K562 (cell line): ENCODE results near the gene LEPR. TPM values are rescaled to one million over a fixed set of nuclear protein-coding genes. Genes with fewer than 3 reads are reported as not detected.

Experiments
- ATAC-seq: fragments of 200-7000 bp; cut with Tn5 transposase; 3 replicates; pipeline ENCODE4 v1.9.1; 2020; ENCODE audit warnings: moderate library complexity
- BruUV-seq: library from RNA; stranded (reverse); fragments of 400-500 nt; replicated peaks from 2 replicates; lab custom pipeline; 2021; lab: Mats Ljungman, UMichigan
- CTCF ChIA-PET: fragments of 300-600 bp; formaldehyde crosslinking; extraction: SDS; loops from one replicate; lab custom pipeline; 2021; ENCODE audit warnings: low intra/inter-chr PET ratio; lab: Yijun Ruan, JAX
- POLR2A ChIA-PET: fragments of 300-600, 350-650 bp; sonication (Branson Sonifier 250); formaldehyde crosslinking; extraction: SDS; loops from one replicate; lab custom pipeline; 2021; ENCODE audit warnings: antibody characterized with exemption, inconsistent platforms; lab: Yijun Ruan, JAX
- DNase-seq, 4 experiments: peaks; one replicate each; pipeline versions ENCODE4 v3.0.0 to v3.0.0-alpha.2; 2011 to 2018; ENCODE audit warnings: low spot score in 3 of 4, mixed read lengths in 3 of 4; ENCODE audit errors: extremely low read depth in 1 of 4
- FAIRE-seq: peaks from 2 replicates; lab custom pipeline; 2011; peaks lifted over from hg19 to GRCh38; lab: Jason Lieb, UNC
- H2AFZ ChIP-seq: 2 replicates; pipeline ENCODE4 v1.6.0; 2011; ENCODE audit warnings: low read depth, low read length, control low read depth, inconsistent platforms
- H3K27ac ChIP-seq: fragments of 200-600 bp; 3 replicates; pipeline ENCODE4 v1.8.0; 2011; ENCODE audit warnings: low read depth, mild to moderate bottlenecking, control low read depth, inconsistent platforms, low read length, moderate library complexity, mixed read lengths; ENCODE audit errors: extremely low read depth
- H3K27me3 ChIP-seq, 2 experiments: fragments of 300-600 bp in 1 of 2; 2 replicates in 1 of 2; 3 replicates in 1 of 2; pipeline versions ENCODE4 v1.6.0 to v1.8.0; 2011; ENCODE audit warnings: inconsistent platforms in 2 of 2, low read length in 2 of 2, mild to moderate bottlenecking in 1 of 2, mixed read lengths in 1 of 2, moderate library complexity in 1 of 2; ENCODE audit not compliant: control insufficient read depth in 2 of 2, insufficient read depth in 2 of 2
- H3K36me3 ChIP-seq: fragments of 300-600 bp; 3 replicates; pipeline ENCODE4 v1.8.0; 2011; ENCODE audit warnings: mild to moderate bottlenecking, low read length, inconsistent platforms; ENCODE audit not compliant: control insufficient read depth, insufficient read depth
- H3K4me1 ChIP-seq, 2 experiments: fragments of 200-600 bp in 1 of 2; replicated peaks in 1 of 2; 2 replicates in 1 of 2; 3 replicates in 1 of 2; pipeline versions ENCODE4 v1.5.1 to v1.8.0; 2011; ENCODE audit warnings: inconsistent platforms in 2 of 2, low read length in 2 of 2, mild to moderate bottlenecking in 1 of 2, mixed read lengths in 1 of 2, moderate library complexity in 1 of 2; ENCODE audit not compliant: control insufficient read depth in 2 of 2, insufficient read depth in 2 of 2
- H3K4me2 ChIP-seq: 2 replicates; pipeline ENCODE4 v1.6.1; 2011; ENCODE audit warnings: low read length, control low read depth, inconsistent platforms, mixed read lengths; ENCODE audit not compliant: insufficient read depth
- H3K4me3 ChIP-seq: fragments of 200-600 bp; sonication (generic), shearing (Covaris generic); 2 replicates; pipeline ENCODE4 v1.5.1; 2016; ENCODE audit warnings: control low read depth, inconsistent platforms
- H3K79me2 ChIP-seq: fragments of 200-600 bp; 3 replicates; pipeline ENCODE4 v1.8.0; 2011; ENCODE audit warnings: low read length, inconsistent platforms; ENCODE audit not compliant: control insufficient read depth, insufficient read depth
- H3K9ac ChIP-seq, 2 experiments: 2 replicates each; pipeline versions ENCODE4 v1.6.0 to v1.6.1; 2011; ENCODE audit warnings: low read depth in 2 of 2, low read length in 2 of 2, control low read depth in 1 of 2, inconsistent platforms in 1 of 2, mild to moderate bottlenecking in 1 of 2, mixed read lengths in 1 of 2; ENCODE audit not compliant: insufficient read depth in 1 of 2
- H3K9me1 ChIP-seq: one replicate; pipeline ENCODE4 v1.6.0; 2011; ENCODE audit warnings: inconsistent platforms, mild to moderate bottlenecking, low read length, moderate library complexity; ENCODE audit not compliant: control insufficient read depth, insufficient read depth
- H3K9me3 ChIP-seq: replicated peaks from 2 replicates; pipeline ENCODE4 v1.5.1; 2011; ENCODE audit warnings: low read depth, low read length, inconsistent platforms; ENCODE audit not compliant: control insufficient read depth, insufficient read depth
- H4K20me1 ChIP-seq: replicated peaks from 2 replicates; pipeline ENCODE4 v1.6.1; 2011; ENCODE audit warnings: low read length, inconsistent platforms, mixed read lengths; ENCODE audit not compliant: control insufficient read depth, insufficient read depth
- C11orf30 ChIP-seq: fragments of 450-650 bp; IDR thresholded peaks from 2 replicates; pipeline ENCODE4 v1.6.1; 2016; ENCODE audit warnings: low read depth, mild to moderate bottlenecking
- EZH2 ChIP-seq: IDR thresholded peaks from 2 replicates; pipeline ENCODE4 v1.6.1; 2012; ENCODE audit warnings: low read depth, mild to moderate bottlenecking, inconsistent platforms, low read length, borderline replicate concordance
- POLR2G ChIP-seq: fragments of 200-400 bp; formaldehyde crosslinking; IDR thresholded peaks from 2 replicates; pipeline ENCODE4 v1.6.1; 2017; ENCODE audit warnings: low read depth, mild to moderate bottlenecking, antibody characterized with exemption, low read length, moderate library complexity
- RBM17 ChIP-seq: fragments of 200-400 bp; formaldehyde crosslinking; IDR thresholded peaks from 2 replicates; pipeline ENCODE4 v1.6.1; 2017; ENCODE audit warnings: low read depth, mild to moderate bottlenecking, low read length, borderline replicate concordance
- ZNF316 ChIP-seq: fragments of 450-650 bp; IDR thresholded peaks from 2 replicates; pipeline ENCODE4 v1.6.1; 2016
- WGBS: fragments of 100-300 bp; shearing (Covaris generic); methylation state at CpG from one replicate; pipeline ENCODE4 v1.1.6; 2016; ENCODE audit warnings: low coverage, mixed read lengths; ENCODE audit not compliant: insufficient coverage; ENCODE audit errors: missing lambda C conversion rate; 5-methylcytosine and 5-hydroxymethylcytosine counted together
- in situ Hi-C: fragments of 300-500 bp; cut with MboI; formaldehyde crosslinking; loops from 4 replicates; pipeline ENCODE4 v1.15.0; 2018; ENCODE audit warnings: inconsistent platforms, mixed read lengths
- intact Hi-C: fragments of 100-400 bp; cut with micrococcal nuclease; formaldehyde crosslinking; loops from 2 replicates; pipeline ENCODE4 v1.14.2; 2022
- polyA plus RNA-seq, 8 experiments: library from polyadenylated mRNA; depleted of rRNA in 4 of 8; stranded (reverse) in 5 of 8; unstranded in 3 of 8; fragments of >200 nt; fragmentation: Nextera tagmentation in 2 of 8; fragmentation: Illumina TruSeq in 1 of 8; extraction: Ambion mirVana in 2 of 8; extraction: Trizol in 1 of 8; gene quantifications; 2 replicates each; pipeline versions ENCODE4 v1.2.1 to v1.2.3, GENCODE V29; 2011 to 2014; ENCODE audit warnings: inconsistent platforms in 1 of 8, missing spikeins in 1 of 8
- total RNA-seq, 7 experiments: library from RNA; depleted of rRNA in 6 of 7; stranded (reverse); fragments of >200 nt in 6 of 7; fragmentation: Illumina TruSeq in 2 of 7; extraction: Trizol in 2 of 7; gene quantifications; 2 replicates each; pipeline versions ENCODE4 v1.2.1 to v1.2.3, GENCODE V29; 2011 to 2021; ENCODE audit warnings: low replicate concordance in 1 of 7

The LEPR gene
- total and polyA plus RNA-seq, 9 of the 15 experiments (the other 6 are each of a cell fraction or from before 2014, with no cell fraction given), result 12.2 to 111 (median 43.1) TPM

DNA sequence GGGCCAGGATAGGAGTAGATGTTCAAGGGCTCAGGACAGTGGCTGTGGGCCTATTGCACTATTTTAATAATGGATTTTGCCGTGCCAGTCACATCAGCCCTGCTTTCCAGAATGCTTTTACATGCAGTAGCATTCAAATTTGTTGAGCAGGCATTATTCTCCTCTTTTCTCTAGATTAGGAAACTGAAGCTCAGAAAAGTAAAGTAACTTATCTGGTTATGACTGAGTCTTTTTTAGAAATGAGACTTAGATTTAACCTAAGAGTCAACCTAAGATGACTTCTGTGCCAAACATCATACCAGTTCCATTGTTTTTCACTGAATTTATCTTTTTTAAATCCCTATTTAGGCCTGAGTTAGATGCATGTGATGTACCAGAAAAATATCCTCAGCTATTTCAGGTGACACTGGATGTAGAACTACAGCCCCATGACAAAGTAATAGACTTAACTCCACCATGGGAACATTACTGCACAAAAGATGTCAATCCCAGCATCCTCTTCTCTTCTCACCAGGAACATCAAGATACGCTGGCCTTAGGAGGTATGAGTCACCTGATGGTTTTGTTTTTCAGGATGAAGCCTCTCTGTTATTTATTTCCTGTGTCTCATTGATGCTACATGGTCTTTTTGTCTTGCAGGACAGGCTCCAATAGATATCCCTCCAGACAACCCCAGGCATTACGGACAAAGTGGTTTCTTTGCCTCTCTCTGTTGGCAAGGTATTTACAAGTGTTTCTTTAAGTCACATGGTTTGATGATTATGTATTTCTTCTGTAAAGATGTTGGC is 31.4 kb upstream of the LEPR start:
- no peak overlapping the region for H2AFZ ChIP-seq
- in situ Hi-C loops (no loop called here), intact Hi-C loops (no loop called here)
- H3K4me2 ChIP-seq, result no peak overlapping the region
- ATAC-seq (no peak), FAIRE-seq (no peak), DNase-seq (no peak)
- TF ChIP-seq C11orf30 (peak; percentile 21; the same call in 1 of the 2 replicates), EZH2 (no peak), ZNF316 (peak; percentile 49; the same call in 1 of the 2 replicates)
- H3K9me3 ChIP-seq, result no peaks in the 10 kb centered on the region
- no peaks in the 10 kb centered on the region for H3K9me1 ChIP-seq
- H3K27me3 ChIP-seq, result no peaks in the 10 kb centered on the region
- ChIA-PET POLR2A (interaction anchor here (1.1 kb wide), 1 partner anchor 30 kb away, joined by 4 read pairs; no protein-coding TSS in a partner anchor), CTCF (no interaction called here)
- no TSS peak for BruUV-seq
- WGBS, result 92% methylated on average over 3 of the region's 3 CpGs
- no peaks in the 10 kb centered on the region for H3K4me1 ChIP-seq
- no peak overlapping the region for H3K9ac ChIP-seq
- no peaks in the 10 kb centered on the region; the same call in 2 of the 3 replicates for H3K79me2 ChIP-seq
- peaks cover 99% of the 10 kb centered on the region for H3K36me3 ChIP-seq
- no peak overlapping the region for H3K4me3 ChIP-seq
- no peak overlapping the region for H3K27ac ChIP-seq
- no peaks in the 10 kb centered on the region for H4K20me1 ChIP-seq

DNA sequence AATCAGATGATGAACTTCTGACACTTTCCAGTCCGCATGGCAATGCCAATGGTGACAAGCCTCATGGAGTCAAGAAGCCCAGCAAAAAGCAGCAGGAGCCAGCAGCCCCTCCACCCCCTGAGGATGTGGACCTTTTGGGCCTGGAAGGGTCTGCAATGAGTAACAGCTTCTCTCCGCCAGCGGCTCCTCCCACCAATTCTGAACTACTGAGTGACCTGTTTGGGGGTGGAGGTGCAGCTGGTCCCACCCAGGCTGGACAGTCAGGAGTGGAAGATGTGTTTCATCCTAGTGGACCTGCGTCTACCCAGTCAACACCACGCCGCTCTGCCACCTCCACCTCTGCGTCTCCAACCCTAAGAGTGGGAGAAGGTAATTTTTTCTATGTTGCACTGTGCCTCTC is 28.0 kb upstream of the LEPR start:
- Histone ChIP-seq H3K9me3 (no peaks in the 10 kb centered on the region), H3K79me2 (no peaks in the 10 kb centered on the region; the same call in 2 of the 3 replicates), H3K27ac (no peak overlapping the region), H3K4me1 (no peaks in the 10 kb centered on the region), H2AFZ (no peak overlapping the region), H3K36me3 (peaks cover 98% of the 10 kb centered on the region), H3K9me1 (no peaks in the 10 kb centered on the region), H3K27me3 (no peaks in the 10 kb centered on the region), H4K20me1 (no peaks in the 10 kb centered on the region), H3K4me2 (no peak overlapping the region), H3K9ac (no peak overlapping the region), H3K4me3 (no peak overlapping the region)
- ChIA-PET CTCF (no interaction called here), POLR2A (interaction anchor here (1.1 kb wide), 1 partner anchor 20 kb away, joined by 3 read pairs; no protein-coding TSS in a partner anchor)
- in situ Hi-C loops, result no loop called here
- FAIRE-seq (no peak), DNase-seq (no peak), ATAC-seq (no peak)
- TF ChIP-seq RBM17 (no peak), POLR2G (0 out of 2 replicates have a peak, but pooled peaks have one; percentile 17)
- intact Hi-C loops, result no loop called here
- BruUV-seq, result no TSS peak
- WGBS, result 97% methylated on average over 7 of the region's 7 CpGs
